Bronchial epithelial cell (primary cell): ENCODE measurements around the gene CCDC80. TPM values are rescaled to one million over a fixed set of nuclear protein-coding genes. Genes with fewer than 3 reads are reported as not detected.
A peak's percentile ranks its signal among the peaks of the same experiment; 100 is the strongest.
"Not testable (repeated sequence)": the region's sequence is repeated elsewhere in the genome, so short reads cannot be mapped to it uniquely, and the experiment has no call there.

ENCODE experiments used
- DNase-seq: peaks from one replicate; pipeline ENCODE4 v3.0.0-alpha.2; 2010; ENCODE audit warnings: low read depth
- FAIRE-seq: peaks from 2 replicates; lab custom pipeline; 2011; peaks lifted over from hg19 to GRCh38; lab: Jason Lieb, UNC
- H3K27me3 ChIP-seq: 2 replicates; pipeline ENCODE4 v1.5.1; 2011; ENCODE audit warnings: low read length; ENCODE audit not compliant: control insufficient read depth, insufficient read depth
- H3K36me3 ChIP-seq: 2 replicates; pipeline ENCODE4 v1.5.1; 2011; ENCODE audit warnings: low read length; ENCODE audit not compliant: control insufficient read depth, insufficient read depth
- H3K4me3 ChIP-seq: 2 replicates; pipeline ENCODE4 v1.5.1; 2011; ENCODE audit warnings: mild to moderate bottlenecking, low read depth, low read length, control low read depth
- CTCF ChIP-seq: IDR thresholded peaks from 2 replicates; pipeline ENCODE4 v1.5.1; 2011; ENCODE audit warnings: mild to moderate bottlenecking, moderate library complexity, low read length, control low read depth, inconsistent platforms; ENCODE audit not compliant: insufficient read depth, severe bottlenecking
- total RNA-seq: library from RNA; depleted of rRNA; stranded (reverse); fragments of >200 nt; gene quantifications from 2 replicates; pipeline ENCODE4 v1.2.1, GENCODE V29; 2014

The CCDC80 gene
- total RNA-seq, 1 donor from 2014 or later, result 8.2 TPM

GRCh38 chr3:112579232-112579631, 61.7 kb downstream of the CCDC80 start:
- no peak for TF ChIP-seq CTCF
- H3K36me3 ChIP-seq, result no peaks in the 10 kb centered on the region
- no peak overlapping the region for H3K4me3 ChIP-seq
- FAIRE-seq, result no peak
- no peak for DNase-seq
- H3K27me3 ChIP-seq, result no peaks in the 10 kb centered on the region

- no peak for FAIRE-seq
- no peaks in the 10 kb centered on the region for H3K27me3 ChIP-seq
- H3K36me3 ChIP-seq, result peaks cover 1% of the 10 kb centered on the region
- no peak for TF ChIP-seq CTCF
- no peak overlapping the region for H3K4me3 ChIP-seq
- no peak for DNase-seq
Measured at GRCh38 chr3:112572701-112573100, 68.2 kb downstream of the CCDC80 start.

GRCh38 chr3:112569265-112569664, 71.7 kb downstream of the CCDC80 start:
- TF ChIP-seq CTCF, result no peak
- no peak overlapping the region for H3K4me3 ChIP-seq
- no peaks in the 10 kb centered on the region for H3K27me3 ChIP-seq
- H3K36me3 ChIP-seq, result peaks cover 1% of the 10 kb centered on the region
- FAIRE-seq (no peak), DNase-seq (no peak)

- Histone ChIP-seq H3K36me3 (peaks cover 1% of the 10 kb centered on the region), H3K4me3 (no peak overlapping the region), H3K27me3 (no peaks in the 10 kb centered on the region)
- DNase-seq, result peak; percentile 74
- FAIRE-seq, result no peak
- no peak for TF ChIP-seq CTCF
Measured at GRCh38 chr3:112568642-112569041, 72.3 kb downstream of the CCDC80 start.

- H3K36me3 ChIP-seq, result no peaks in the 10 kb centered on the region
- H3K4me3 ChIP-seq, result no peak overlapping the region
- no peak for TF ChIP-seq CTCF
- no peak for DNase-seq
- FAIRE-seq, result no peak
- H3K27me3 ChIP-seq, result no peaks in the 10 kb centered on the region
Measured at GRCh38 chr3:112564940-112565305, 76.0 kb downstream of the CCDC80 start.

- not testable (repeated sequence) for H3K36me3 ChIP-seq, H3K4me3 ChIP-seq, DNase-seq, FAIRE-seq, H3K27me3 ChIP-seq
- TF ChIP-seq CTCF, result peak; percentile 1
Measured at GRCh38 chr3:112564247-112564939, 76.5 kb downstream of the CCDC80 start.
